Neuronal stem cell (in vitro differentiated cells): Measurements from ENCODE around the gene CNNM1.

Source experiments
- DNase-seq: peaks from one replicate; pipeline ENCODE4 v3.0.0-alpha.2; 2013; ENCODE audit warnings: low spot score
- H2AFZ ChIP-seq: one replicate; pipeline ENCODE4 v1.6.1; 2013; ENCODE audit warnings: mild to moderate bottlenecking, low read length, inconsistent platforms
- H2AK5ac ChIP-seq: 2 replicates; pipeline ENCODE4 v1.6.1; 2013; ENCODE audit warnings: low read depth, mild to moderate bottlenecking, inconsistent platforms, low read length, moderate library complexity, mixed read lengths
- H2BK120ac ChIP-seq: 2 replicates; pipeline ENCODE4 v1.6.1; 2013; ENCODE audit warnings: low read depth, mild to moderate bottlenecking, inconsistent platforms, low read length, moderate library complexity, mixed read lengths
- H2BK12ac ChIP-seq: one replicate; pipeline ENCODE4 v1.6.1; 2013; ENCODE audit warnings: low read length, inconsistent platforms
- H2BK15ac ChIP-seq: 2 replicates; pipeline ENCODE4 v1.6.1; 2013; ENCODE audit warnings: mild to moderate bottlenecking, low read length, inconsistent platforms, mixed read lengths
- H2BK5ac ChIP-seq: one replicate; pipeline ENCODE4 v1.6.1; 2013; ENCODE audit warnings: inconsistent platforms, mild to moderate bottlenecking, low read length, moderate library complexity
- H3K14ac ChIP-seq: one replicate; pipeline ENCODE4 v1.6.1; 2013; ENCODE audit warnings: low read length, inconsistent platforms
- H3K18ac ChIP-seq: 2 replicates; pipeline ENCODE4 v1.6.1; 2013; ENCODE audit warnings: low read length, inconsistent platforms
- H3K23ac ChIP-seq: 2 replicates; pipeline ENCODE4 v1.6.1; 2013; ENCODE audit warnings: low read depth, mild to moderate bottlenecking, mixed read lengths, low read length, inconsistent platforms; ENCODE audit not compliant: poor library complexity
- H3K27ac ChIP-seq: replicated peaks from 3 replicates; pipeline ENCODE4 v1.5.1; 2013; ENCODE audit warnings: low read length, inconsistent platforms
- H3K27me3 ChIP-seq, 3 experiments: 2 replicates each; pipeline ENCODE4 v1.6.1; 2013; ENCODE audit warnings: low read length in 3 of 3, mild to moderate bottlenecking in 2 of 3, inconsistent platforms in 1 of 3, low read depth in 1 of 3, mixed read lengths in 1 of 3, moderate library complexity in 1 of 3; ENCODE audit not compliant: control insufficient read depth in 3 of 3, insufficient read depth in 3 of 3
- H3K36me3 ChIP-seq, 2 donors: replicated peaks in 1 of 2; 2 replicates each; pipeline ENCODE4 v1.6.1; 2013; ENCODE audit warnings: low read length in 2 of 2; ENCODE audit not compliant: control insufficient read depth in 2 of 2, insufficient read depth in 2 of 2
- H3K4ac ChIP-seq: 2 replicates; pipeline ENCODE4 v1.6.1; 2013; ENCODE audit warnings: inconsistent platforms, mild to moderate bottlenecking, low read length, moderate library complexity
- H3K4me1 ChIP-seq, 2 donors: 1 replicate in 1 of 2; 2 replicates in 1 of 2; pipeline ENCODE4 v1.6.1; 2013; ENCODE audit warnings: low read length in 2 of 2, low read depth in 1 of 2; ENCODE audit not compliant: control insufficient read depth in 2 of 2, insufficient read depth in 1 of 2
- H3K4me2 ChIP-seq: one replicate; pipeline ENCODE4 v1.6.1; 2013; ENCODE audit warnings: mild to moderate bottlenecking, low read length, inconsistent platforms; ENCODE audit not compliant: insufficient read depth, poor library complexity, severe bottlenecking
- H3K4me3 ChIP-seq, 2 donors: 2 replicates each; pipeline ENCODE4 v1.5.1; 2013; ENCODE audit warnings: low read length in 2 of 2, mild to moderate bottlenecking in 2 of 2, inconsistent platforms in 1 of 2, moderate library complexity in 1 of 2
- H3K79me1 ChIP-seq: one replicate; pipeline ENCODE4 v1.6.1; 2013; ENCODE audit warnings: low read depth, mild to moderate bottlenecking, inconsistent platforms, low read length, moderate library complexity
- H3K9ac ChIP-seq: one replicate; pipeline ENCODE4 v1.6.1; 2013; ENCODE audit warnings: mild to moderate bottlenecking, low read depth, low read length, inconsistent platforms; ENCODE audit not compliant: poor library complexity
- H3K9me3 ChIP-seq, 2 donors: replicated peaks in 1 of 2; 2 replicates each; pipeline versions ENCODE3 to v1.6.1; 2013; ENCODE audit warnings: low read length in 2 of 2, mild to moderate bottlenecking in 2 of 2, inconsistent platforms in 1 of 2, low read depth in 1 of 2, mixed read lengths in 1 of 2, moderate library complexity in 1 of 2; ENCODE audit not compliant: control insufficient read depth in 2 of 2, insufficient read depth in 1 of 2
- H4K8ac ChIP-seq: one replicate; pipeline ENCODE4 v1.6.1; 2013; ENCODE audit warnings: low read depth, mild to moderate bottlenecking, inconsistent platforms, low read length, moderate library complexity
- H4K91ac ChIP-seq: one replicate; pipeline ENCODE4 v1.6.1; 2013; ENCODE audit warnings: low read length, low read depth, mild to moderate bottlenecking, inconsistent platforms; ENCODE audit not compliant: poor library complexity
- WGBS, 2 donors: extraction: QIAGEN DNeasy Blood & Tissue Kit; methylation state at CpG; one replicate each; pipeline ENCODE4 v1.1.7; 2013; ENCODE audit warnings: missing lambda C conversion rate in 2 of 2, mixed read lengths in 1 of 2; ENCODE audit not compliant: insufficient read length in 2 of 2, insufficient replicate concordance in 1 of 2; ENCODE audit errors: extremely low coverage in 2 of 2; 5-methylcytosine and 5-hydroxymethylcytosine counted together

Gene CNNM1

GRCh38 chr10:99316374-99316773, 12.8 kb upstream of the CNNM1 start:
- DNase-seq: no peak
- Histone ChIP-seq H3K4me1 (no peaks in the 10 kb centered on the region), H3K9ac (no peak overlapping the region), H3K4me3 (no peak overlapping the region), H2BK15ac (no peak overlapping the region), H3K4ac (no peak overlapping the region), H3K9me3 (no peaks in the 10 kb centered on the region), H3K18ac (no peak overlapping the region), H4K8ac (no peak overlapping the region), H3K4me2 (no peak overlapping the region), H3K14ac (no peak overlapping the region), H2AFZ (no peak overlapping the region), H2BK120ac (no peak overlapping the region), H2BK12ac (no peak overlapping the region), H2AK5ac (no peak overlapping the region), H3K36me3 (no peaks in the 10 kb centered on the region), H3K23ac (no peak overlapping the region), H4K91ac (no peak overlapping the region), H3K27ac (no peak overlapping the region), H3K27me3 (no peaks in the 10 kb centered on the region), H2BK5ac (no peak overlapping the region), H3K79me1 (no peaks in the 10 kb centered on the region)
- WGBS, 2 donors: no CpG with 5 or more reads among the region's 17 CpGs

- Histone ChIP-seq H4K8ac (no peak overlapping the region), H3K4me1 (no peaks in the 10 kb centered on the region), H2AFZ (no peak overlapping the region), H3K27ac (no peak overlapping the region), H3K9ac (no peak overlapping the region), H3K36me3 (no peaks in the 10 kb centered on the region), H3K4me3 (no peak overlapping the region), H3K4ac (no peak overlapping the region), H2BK5ac (no peak overlapping the region), H2BK120ac (no peak overlapping the region), H4K91ac (no peak overlapping the region), H3K14ac (no peak overlapping the region), H3K4me2 (no peak overlapping the region), H2BK15ac (no peak overlapping the region), H2BK12ac (no peak overlapping the region), H3K79me1 (no peaks in the 10 kb centered on the region), H2AK5ac (no peak overlapping the region), H3K18ac (no peak overlapping the region), H3K9me3 (no peaks in the 10 kb centered on the region), H3K23ac (no peak overlapping the region), H3K27me3 (no peaks in the 10 kb centered on the region)
- no peak for DNase-seq
- no CpG with 5 or more reads among the region's 3 CpGs for WGBS, 2 donors
These were observed 11.1 kb upstream of the CNNM1 start for GRCh38 chr10:99318048-99318447.

GRCh38 chr10:99318475-99318874, 10.7 kb upstream of the CNNM1 start:
- Histone ChIP-seq H3K18ac (no peak overlapping the region), H2BK120ac (no peak overlapping the region), H4K91ac (no peak overlapping the region), H3K27ac (no peak overlapping the region), H2BK12ac (no peak overlapping the region), H3K4me2 (no peak overlapping the region), H3K36me3 (no peaks in the 10 kb centered on the region), H3K9me3 (no peaks in the 10 kb centered on the region), H3K23ac (no peak overlapping the region), H2BK15ac (no peak overlapping the region), H3K79me1 (no peaks in the 10 kb centered on the region), H4K8ac (no peak overlapping the region), H2AK5ac (no peak overlapping the region), H3K4me1 (no peaks in the 10 kb centered on the region), H3K4me3 (no peak overlapping the region), H2AFZ (no peak overlapping the region), H3K4ac (no peak overlapping the region), H3K27me3 (no peaks in the 10 kb centered on the region), H2BK5ac (no peak overlapping the region), H3K9ac (no peak overlapping the region), H3K14ac (no peak overlapping the region)
- WGBS, 2 donors: no CpG with 5 or more reads among the region's 2 CpGs
- no peak for DNase-seq

- Histone ChIP-seq H3K4me3 (no peak overlapping the region), H3K27ac (no peak overlapping the region), H4K91ac (no peak overlapping the region), H2BK5ac (no peak overlapping the region), H3K36me3 (no peaks in the 10 kb centered on the region), H2BK15ac (no peak overlapping the region), H2BK120ac (no peak overlapping the region), H2AK5ac (no peak overlapping the region), H2BK12ac (no peak overlapping the region), H3K18ac (no peak overlapping the region), H3K4ac (no peak overlapping the region), H3K4me2 (no peak overlapping the region), H3K9me3 (peaks cover 0 to 1% of the 10 kb centered on the region in 2 donors), H3K9ac (no peak overlapping the region), H3K4me1 (peaks cover 0 to 4% of the 10 kb centered on the region in 2 donors), H3K14ac (no peak overlapping the region), H2AFZ (no peak overlapping the region), H3K23ac (no peak overlapping the region), H4K8ac (no peak overlapping the region), H3K79me1 (peaks cover 2% of the 10 kb centered on the region), H3K27me3 (peaks cover 9 to 20% (median 16%) of the 10 kb centered on the region in 3 experiments)
- no CpG with 5 or more reads among the region's 1 CpG for WGBS, 2 donors
- DNase-seq: no peak
These were observed 3.9 kb upstream of the CNNM1 start for GRCh38 chr10:99325281-99325680.
